ENCODE results near the gene COL6A5. TPM values are rescaled to one million over a fixed set of nuclear protein-coding genes. Genes with fewer than 3 reads are reported as not detected.

The COL6A5 gene
- total RNA-seq, 1 experiment from 2014 or later = not detected

DNA sequence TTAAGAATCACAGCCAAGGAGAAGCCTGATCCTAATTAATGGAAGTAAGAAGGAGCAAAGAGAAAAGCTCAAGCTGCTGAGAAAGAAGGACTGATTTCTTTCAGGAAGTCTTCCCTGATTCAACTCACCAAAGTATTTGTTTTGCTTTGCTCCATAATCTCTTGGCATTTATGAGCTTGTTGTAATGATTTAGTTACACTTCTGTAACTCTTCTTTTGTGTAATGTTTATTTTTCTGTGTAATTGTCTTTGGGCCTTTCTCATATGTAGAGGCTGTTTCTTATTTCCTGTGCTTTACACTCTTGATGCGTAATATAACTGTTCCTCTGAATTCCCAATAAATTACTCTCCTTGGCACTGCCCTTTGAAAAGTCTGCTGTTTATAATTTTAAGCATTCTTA is 80.0 kb downstream of the COL6A5 start:
- H4K20me1 ChIP-seq (ENCODE audit: insufficient read depth) = no peaks in the 10 kb centered on the region
- no peaks in the 10 kb centered on the region for H3K9me3 ChIP-seq (ENCODE audit: control insufficient read depth in 1 of 2, insufficient read depth in 1 of 2, low read depth in 1 of 2, low read length in 2 of 2)
- H3K79me2 ChIP-seq (ENCODE audit: insufficient read depth, low read length) = no peaks in the 10 kb centered on the region
- no peak overlapping the region for H3K27ac ChIP-seq (ENCODE audit: low read depth, low read length)
- POLR2A ChIA-PET = no interaction called here
- no peak overlapping the region for H3K4me3 ChIP-seq (replicated peaks in 1 of 2; ENCODE audit: low read depth in 1 of 2, low read length in 2 of 2)
- H3K4me2 ChIP-seq (ENCODE audit: low read length) = no peak overlapping the region
- intact Hi-C loops (cut with micrococcal nuclease) = no loop called here
- ATAC-seq = no peak
- RAD21 ChIA-PET (ENCODE audit: low non-redundant PET in 1 of 2, low total read pairs in 2 of 2, uncharacterized antibody in 2 of 2, unreplicated experiment in 2 of 2) = no interaction called here
- no peaks in the 10 kb centered on the region for H3K4me1 ChIP-seq (ENCODE audit: control insufficient read depth in 1 of 2, insufficient read depth in 2 of 2, low read length in 2 of 2)
- H3K9ac ChIP-seq (ENCODE audit: low read length) = no peak overlapping the region
- H2AFZ ChIP-seq (ENCODE audit: low read depth, low read length, poor library complexity, severe bottlenecking) = no peak overlapping the region
- H3K36me3 ChIP-seq (ENCODE audit: control insufficient read depth in 1 of 2, insufficient read depth in 2 of 2, low read length in 2 of 2) = no peaks in the 10 kb centered on the region
- CTCF ChIA-PET = no interaction called here
- H3K27me3 ChIP-seq (ENCODE audit: insufficient read depth, low read length) = peaks cover 54% of the 10 kb centered on the region
- no TSS peak for BruUV-seq (replicated peaks)
- H3K9me2 ChIP-seq (ENCODE audit: insufficient read depth) = no peaks in the 10 kb centered on the region
- no peak for TF ChIP-seq POLR2AphosphoS5 (IDR thresholded peaks at IDR 0.05; ENCODE audit: low read depth, low read length)
- no peak for TF ChIP-seq JUND (IDR thresholded peaks at IDR 0.05)
- no peak for TF ChIP-seq EGR1 (IDR thresholded peaks at IDR 0.05; ENCODE audit: low read depth)
- TF ChIP-seq, protein P1, sequence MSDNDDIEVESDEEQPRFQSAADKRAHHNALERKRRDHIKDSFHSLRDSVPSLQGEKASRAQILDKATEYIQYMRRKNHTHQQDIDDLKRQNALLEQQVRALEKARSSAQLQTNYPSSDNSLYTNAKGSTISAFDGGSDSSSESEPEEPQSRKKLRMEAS (IDR thresholded peaks at IDR 0.05) = no peak
- TF ChIP-seq, protein P2, sequence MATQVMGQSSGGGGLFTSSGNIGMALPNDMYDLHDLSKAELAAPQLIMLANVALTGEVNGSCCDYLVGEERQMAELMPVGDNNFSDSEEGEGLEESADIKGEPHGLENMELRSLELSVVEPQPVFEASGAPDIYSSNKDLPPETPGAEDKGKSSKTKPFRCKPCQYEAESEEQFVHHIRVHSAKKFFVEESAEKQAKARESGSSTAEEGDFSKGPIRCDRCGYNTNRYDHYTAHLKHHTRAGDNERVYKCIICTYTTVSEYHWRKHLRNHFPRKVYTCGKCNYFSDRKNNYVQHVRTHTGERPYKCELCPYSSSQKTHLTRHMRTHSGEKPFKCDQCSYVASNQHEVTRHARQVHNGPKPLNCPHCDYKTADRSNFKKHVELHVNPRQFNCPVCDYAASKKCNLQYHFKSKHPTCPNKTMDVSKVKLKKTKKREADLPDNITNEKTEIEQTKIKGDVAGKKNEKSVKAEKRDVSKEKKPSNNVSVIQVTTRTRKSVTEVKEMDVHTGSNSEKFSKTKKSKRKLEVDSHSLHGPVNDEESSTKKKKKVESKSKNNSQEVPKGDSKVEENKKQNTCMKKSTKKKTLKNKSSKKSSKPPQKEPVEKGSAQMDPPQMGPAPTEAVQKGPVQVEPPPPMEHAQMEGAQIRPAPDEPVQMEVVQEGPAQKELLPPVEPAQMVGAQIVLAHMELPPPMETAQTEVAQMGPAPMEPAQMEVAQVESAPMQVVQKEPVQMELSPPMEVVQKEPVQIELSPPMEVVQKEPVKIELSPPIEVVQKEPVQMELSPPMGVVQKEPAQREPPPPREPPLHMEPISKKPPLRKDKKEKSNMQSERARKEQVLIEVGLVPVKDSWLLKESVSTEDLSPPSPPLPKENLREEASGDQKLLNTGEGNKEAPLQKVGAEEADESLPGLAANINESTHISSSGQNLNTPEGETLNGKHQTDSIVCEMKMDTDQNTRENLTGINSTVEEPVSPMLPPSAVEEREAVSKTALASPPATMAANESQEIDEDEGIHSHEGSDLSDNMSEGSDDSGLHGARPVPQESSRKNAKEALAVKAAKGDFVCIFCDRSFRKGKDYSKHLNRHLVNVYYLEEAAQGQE (IDR thresholded peaks at IDR 0.05; ENCODE audit: low read depth) = no peak
- TF ChIP-seq EZH2 (IDR thresholded peaks at IDR 0.05) = no peak
- TF ChIP-seq, protein P3, sequence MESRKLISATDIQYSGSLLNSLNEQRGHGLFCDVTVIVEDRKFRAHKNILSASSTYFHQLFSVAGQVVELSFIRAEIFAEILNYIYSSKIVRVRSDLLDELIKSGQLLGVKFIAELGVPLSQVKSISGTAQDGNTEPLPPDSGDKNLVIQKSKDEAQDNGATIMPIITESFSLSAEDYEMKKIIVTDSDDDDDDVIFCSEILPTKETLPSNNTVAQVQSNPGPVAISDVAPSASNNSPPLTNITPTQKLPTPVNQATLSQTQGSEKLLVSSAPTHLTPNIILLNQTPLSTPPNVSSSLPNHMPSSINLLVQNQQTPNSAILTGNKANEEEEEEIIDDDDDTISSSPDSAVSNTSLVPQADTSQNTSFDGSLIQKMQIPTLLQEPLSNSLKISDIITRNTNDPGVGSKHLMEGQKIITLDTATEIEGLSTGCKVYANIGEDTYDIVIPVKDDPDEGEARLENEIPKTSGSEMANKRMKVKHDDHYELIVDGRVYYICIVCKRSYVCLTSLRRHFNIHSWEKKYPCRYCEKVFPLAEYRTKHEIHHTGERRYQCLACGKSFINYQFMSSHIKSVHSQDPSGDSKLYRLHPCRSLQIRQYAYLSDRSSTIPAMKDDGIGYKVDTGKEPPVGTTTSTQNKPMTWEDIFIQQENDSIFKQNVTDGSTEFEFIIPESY (IDR thresholded peaks at IDR 0.05; ENCODE audit: extremely low read depth, insufficient replicate concordance, low read length) = no peak
- no peak for TF ChIP-seq CBX3 (IDR thresholded peaks at IDR 0.05; ENCODE audit: low read depth)
- DNase-seq (ENCODE audit: low read depth, low spot score) = no peak
